Hepatocyte (in vitro differentiated cells): ENCODE measurements around the gene IGLL5. TPM values are rescaled to one million over a fixed set of nuclear protein-coding genes. Genes with fewer than 3 reads are reported as not detected.

Experiments used
- DNase-seq: peaks from one replicate; pipeline ENCODE4 v3.0.0-alpha.2; 2016; ENCODE audit warnings: low spot score
- H2AFZ ChIP-seq: fragments of 200-600 bp; sonication (generic); 2 replicates; pipeline ENCODE4 v1.6.0; 2016; ENCODE audit warnings: antibody characterized with exemption, mild to moderate bottlenecking
- H3K27ac ChIP-seq: fragments of 200-600 bp; sonication (generic); 2 replicates; pipeline ENCODE4 v1.5.1; 2016; ENCODE audit warnings: mild to moderate bottlenecking
- H3K27me3 ChIP-seq: fragments of 200-600 bp; sonication (generic); 2 replicates; pipeline ENCODE4 v1.6.1; 2016
- H3K36me3 ChIP-seq: fragments of 200-600 bp; sonication (generic); replicated peaks from 2 replicates; pipeline ENCODE4 v1.5.1; 2016; ENCODE audit warnings: low read depth; ENCODE audit not compliant: insufficient read depth
- H3K4me1 ChIP-seq: fragments of 200-600 bp; sonication (generic); 2 replicates; pipeline ENCODE4 v1.5.1; 2016; ENCODE audit warnings: mild to moderate bottlenecking, moderate library complexity; ENCODE audit not compliant: insufficient read depth
- H3K4me2 ChIP-seq: fragments of 200-600 bp; sonication (generic); 2 replicates; pipeline ENCODE4 v1.6.0; 2016
- H3K4me3 ChIP-seq: fragments of 200-600 bp; sonication (generic); 2 replicates; pipeline ENCODE4 v1.5.1; 2016; ENCODE audit warnings: mild to moderate bottlenecking
- H3K79me2 ChIP-seq: fragments of 200-600 bp; sonication (generic); 2 replicates; pipeline ENCODE4 v1.6.0; 2017; ENCODE audit warnings: mild to moderate bottlenecking
- H3K9me2 ChIP-seq: fragments of 200-600 bp; sonication (generic); replicated peaks from 2 replicates; pipeline ENCODE4 v1.6.0; 2017; ENCODE audit warnings: mild to moderate bottlenecking; ENCODE audit not compliant: insufficient read depth
- H3K9me3 ChIP-seq: fragments of 200-600 bp; sonication (generic); 2 replicates; pipeline ENCODE4 v1.5.1; 2016; ENCODE audit warnings: low read depth, mild to moderate bottlenecking
- H4K20me1 ChIP-seq: fragments of 200-600 bp; sonication (generic); 2 replicates; pipeline ENCODE4 v1.6.0; 2016; ENCODE audit warnings: mild to moderate bottlenecking; ENCODE audit not compliant: insufficient read depth, poor library complexity, severe bottlenecking
- CTCF ChIP-seq: fragments of 200-600 bp; sonication (generic); IDR thresholded peaks from 2 replicates; pipeline ENCODE4 v1.5.1; 2016; ENCODE audit warnings: antibody characterized with exemption, mild to moderate bottlenecking; ENCODE audit not compliant: poor library complexity
- EZH2 ChIP-seq: fragments of 200-600 bp; sonication (generic); IDR thresholded peaks from 2 replicates; pipeline ENCODE4 v1.6.1; 2016; ENCODE audit warnings: antibody characterized with exemption, mild to moderate bottlenecking, borderline replicate concordance
- EZH2phosphoT487 ChIP-seq: fragments of 200-600 bp; sonication (generic); IDR thresholded peaks from one replicate; pipeline ENCODE4 v1.6.1; 2018; ENCODE audit warnings: antibody characterized with exemption, mild to moderate bottlenecking, low read depth, moderate library complexity; ENCODE audit not compliant: unreplicated experiment, severe bottlenecking
- WGBS: methylation state at CpG from one replicate; pipeline ENCODE4 v1.1.6; 2016; ENCODE audit warnings: low lambda C conversion rate; ENCODE audit errors: missing lambda C conversion rate; 5-methylcytosine and 5-hydroxymethylcytosine counted together
- microRNA-seq: library from miRNA; unstranded; fragments of <30 nt; microRNA quantifications from one replicate; pipeline ENCODE4, GENCODE V29; 2017
- polyA plus RNA-seq: library from polyadenylated mRNA; unstranded; fragments of >200 nt; fragmentation: Nextera tagmentation; extraction: Ambion mirVana; gene quantifications from 2 replicates; pipeline ENCODE4 v1.2.1, GENCODE V29; 2016
- small RNA-seq: library from RNA; depleted of rRNA; stranded (forward); fragments of <200 nt; gene quantifications from one replicate; pipeline ENCODE3, GENCODE V24; 2014
- total RNA-seq: library from RNA; depleted of rRNA; stranded (reverse); fragments of >200 nt; gene quantifications from 2 replicates; pipeline ENCODE4 v1.2.3, GENCODE V29; 2014

IGLL5 gene
- total and polyA plus RNA-seq, 2 experiments from 2014 or later, result not detected

- WGBS, result 78% methylated on average over 14 of the region's 14 CpGs
- TF ChIP-seq CTCF, result no peak
- TF ChIP-seq EZH2, result no peak
- TF ChIP-seq EZH2phosphoT487, result no peak
- Histone ChIP-seq H3K4me2 (no peak overlapping the region), H3K9me3 (no peaks in the 10 kb centered on the region), H3K36me3 (no peaks in the 10 kb centered on the region), H3K4me1 (peaks cover 4% of the 10 kb centered on the region), H2AFZ (no peak overlapping the region), H3K9me2 (no peaks in the 10 kb centered on the region), H3K27ac (no peak overlapping the region), H3K27me3 (no peaks in the 10 kb centered on the region), H3K4me3 (no peak overlapping the region), H3K79me2 (no peaks in the 10 kb centered on the region), H4K20me1 (no peaks in the 10 kb centered on the region)
- peak; percentile 3 for DNase-seq
Observed at GRCh38 chr22:22943521-22944267, 56.1 kb downstream of the IGLL5 start.

- 75% methylated on average over 18 of the region's 18 CpGs for WGBS
- H3K27me3 ChIP-seq, result no peaks in the 10 kb centered on the region
Observed at GRCh38 chr22:22944268-22944985, 56.8 kb downstream of the IGLL5 start.

GRCh38 chr22:22945195-22945594 is 57.6 kb downstream of the IGLL5 start:
- H3K79me2 ChIP-seq, result no peaks in the 10 kb centered on the region
- no peak overlapping the region for H3K4me2 ChIP-seq
- no peak for DNase-seq
- 90% methylated on average over 4 of the region's 4 CpGs for WGBS
- H3K27ac ChIP-seq, result no peak overlapping the region
- peaks cover 4% of the 10 kb centered on the region for H3K4me1 ChIP-seq
- no peaks in the 10 kb centered on the region for H4K20me1 ChIP-seq
- H3K27me3 ChIP-seq, result no peaks in the 10 kb centered on the region
- H3K9me3 ChIP-seq, result no peaks in the 10 kb centered on the region
- H2AFZ ChIP-seq, result no peak overlapping the region
- no peaks in the 10 kb centered on the region for H3K36me3 ChIP-seq
- H3K9me2 ChIP-seq, result no peaks in the 10 kb centered on the region
- TF ChIP-seq CTCF, result no peak
- TF ChIP-seq EZH2phosphoT487, result no peak
- no peak overlapping the region for H3K4me3 ChIP-seq

More at GRCh38 chr22:22944268-22944985, 56.8 kb downstream of the IGLL5 start:
- Histone ChIP-seq H3K79me2 (no peaks in the 10 kb centered on the region), H3K9me2 (no peaks in the 10 kb centered on the region), H3K9me3 (no peaks in the 10 kb centered on the region), H3K4me3 (no peak overlapping the region), H3K4me1 (peaks cover 4% of the 10 kb centered on the region), H2AFZ (no peak overlapping the region), H3K4me2 (no peak overlapping the region), H3K36me3 (no peaks in the 10 kb centered on the region), H4K20me1 (no peaks in the 10 kb centered on the region), H3K27ac (no peak overlapping the region)
- TF ChIP-seq CTCF (no peak), EZH2 (no peak), EZH2phosphoT487 (no peak)
- DNase-seq, result peak; percentile 3

Small RNA genes within 50 kb of the gene (microRNA-seq; reads per million reads assigned to microRNA genes)
- gene MIR5571, result not detected

Small RNA genes within 50 kb of the gene (small RNA-seq; reads per million reads assigned to genes)
- gene IGLC4 (not detected), gene IGLC5 (not detected), gene IGLJ1 (not detected), gene IGLJ2 (not detected), gene IGLJ3 (not detected), gene IGLJ4 (not detected), gene IGLJ5 (not detected), gene IGLJ6 (not detected), gene IGLJ7 (not detected), gene IGLV2-5 (not detected), gene IGLV3-2 (not detected), gene IGLV3-4 (not detected), gene IGLV3-6 (not detected), gene IGLV3-7 (not detected), gene MIR5571 (not detected)

Other genes starting within 250 kb of the IGLL5 start
- 0.37 TPM in 1 of 2 replicates, not detected in the other for gene GGTLC2, start 243.2 kb upstream of the IGLL5 start, total RNA-seq
- gene GGTLC2, start 243.2 kb upstream of the IGLL5 start, polyA plus RNA-seq, result 0.41 TPM in 1 of 2 replicates, not detected in the other
- 4.1 and 4.5 TPM in 2 replicates for gene GNAZ, start 182.7 kb downstream of the IGLL5 start, total RNA-seq
- gene GNAZ, start 182.7 kb downstream of the IGLL5 start, polyA plus RNA-seq, result 3.4 and 5.1 TPM in 2 replicates